ENCODE data around the gene LAMP1.

Gene LAMP1

GRCh38 chr13:113355621-113356020, 58.6 kb downstream of the LAMP1 start:
- no peak for DNase-seq (ENCODE audit: extremely low read depth, insufficient read length)
- Histone ChIP-seq H3K4me3 (replicated peaks; ENCODE audit: low read depth, low read length) (no peak overlapping the region), H3K36me3 (ENCODE audit: control insufficient read depth, insufficient read depth, low read length) (no peaks in the 10 kb centered on the region), H3K27me3 (replicated peaks; ENCODE audit: control insufficient read depth, insufficient read depth, low read length) (no peaks in the 10 kb centered on the region)
- TF ChIP-seq CTCF (IDR thresholded peaks at IDR 0.05; ENCODE audit: insufficient read depth, low read length, poor library complexity, severe bottlenecking): no peak

GRCh38 chr13:113356596-113356995, 59.6 kb downstream of the LAMP1 start:
- DNase-seq (ENCODE audit: extremely low read depth, insufficient read length): no peak
- Histone ChIP-seq H3K4me3 (replicated peaks; ENCODE audit: low read depth, low read length) (no peak overlapping the region), H3K27me3 (replicated peaks; ENCODE audit: control insufficient read depth, insufficient read depth, low read length) (no peaks in the 10 kb centered on the region), H3K36me3 (ENCODE audit: control insufficient read depth, insufficient read depth, low read length) (no peaks in the 10 kb centered on the region)
- TF ChIP-seq CTCF (IDR thresholded peaks at IDR 0.05; ENCODE audit: insufficient read depth, low read length, poor library complexity, severe bottlenecking): no peak

- no peaks in the 10 kb centered on the region for H3K27me3 ChIP-seq (replicated peaks; ENCODE audit: control insufficient read depth, insufficient read depth, low read length)
- DNase-seq (ENCODE audit: extremely low read depth, insufficient read length): no peak
- no peak for TF ChIP-seq CTCF (IDR thresholded peaks at IDR 0.05; ENCODE audit: insufficient read depth, low read length, poor library complexity, severe bottlenecking)
Measured at GRCh38 chr13:113357529-113357928, 60.5 kb downstream of the LAMP1 start.

GRCh38 chr13:113358653-113359190, 61.7 kb downstream of the LAMP1 start:
- TF ChIP-seq CTCF (IDR thresholded peaks at IDR 0.05; ENCODE audit: insufficient read depth, low read length, poor library complexity, severe bottlenecking): no peak
- Histone ChIP-seq H3K4me3 (replicated peaks; ENCODE audit: low read depth, low read length) (no peak overlapping the region), H3K36me3 (ENCODE audit: control insufficient read depth, insufficient read depth, low read length) (no peaks in the 10 kb centered on the region), H3K27me3 (replicated peaks; ENCODE audit: control insufficient read depth, insufficient read depth, low read length) (no peaks in the 10 kb centered on the region; the same call in 1 of the 2 replicates)
- no peak for DNase-seq (ENCODE audit: extremely low read depth, insufficient read length)

More at GRCh38 chr13:113357529-113357928, 60.5 kb downstream of the LAMP1 start:
- H3K36me3 ChIP-seq (ENCODE audit: control insufficient read depth, insufficient read depth, low read length): no peaks in the 10 kb centered on the region
- H3K4me3 ChIP-seq (replicated peaks; ENCODE audit: low read depth, low read length): no peak overlapping the region

- no peak for DNase-seq (ENCODE audit: extremely low read depth, insufficient read length)
- H3K36me3 ChIP-seq (ENCODE audit: control insufficient read depth, insufficient read depth, low read length): no peaks in the 10 kb centered on the region
Measured at GRCh38 chr13:113359571-113359970, 62.5 kb downstream of the LAMP1 start.

More at GRCh38 chr13:113359571-113359970, 62.5 kb downstream of the LAMP1 start:
- TF ChIP-seq CTCF (IDR thresholded peaks at IDR 0.05; ENCODE audit: insufficient read depth, low read length, poor library complexity, severe bottlenecking): no peak
- Histone ChIP-seq H3K27me3 (replicated peaks; ENCODE audit: control insufficient read depth, insufficient read depth, low read length) (no peaks in the 10 kb centered on the region; the same call in 1 of the 2 replicates), H3K4me3 (replicated peaks; ENCODE audit: low read depth, low read length) (no peak overlapping the region)
